Left lung (tissue), 10 donors: Measurements from ENCODE around the gene ANKRD39. TPM values are rescaled to one million over a fixed set of nuclear protein-coding genes. Genes with fewer than 3 reads are reported as not detected.
A peak's percentile ranks its signal among the peaks of the same experiment; 100 is the strongest.

Experiments used
- ATAC-seq: fragments of 200-7000 bp; cut with Tn5 transposase; one replicate; pipeline ENCODE4 v1.9.1; 2020; ENCODE audit warnings: moderate library complexity
- DNase-seq, 4 donors: peaks; one replicate each; pipeline ENCODE4 v3.0.0-alpha.2; 2013 to 2020
- H3K27ac ChIP-seq, 2 donors: fragments of 200-600 bp; sonication (generic) in 1 of 2; one replicate each; pipeline versions ENCODE4 v1.5.0 to v1.8.0; 2020 to 2021
- H3K27me3 ChIP-seq, 2 donors: fragments of 200-600 bp; sonication (generic) in 1 of 2; one replicate each; pipeline versions ENCODE4 v1.5.0 to v1.8.0; 2020 to 2021
- H3K36me3 ChIP-seq, 2 donors: fragments of 200-600 bp; sonication (generic) in 1 of 2; one replicate each; pipeline versions ENCODE4 v1.5.0 to v1.8.0; 2020 to 2021
- H3K4me1 ChIP-seq, 2 donors: fragments of 200-600 bp; one replicate each; pipeline ENCODE4 v1.8.0; 2021
- H3K4me3 ChIP-seq, 2 donors: fragments of 200-600 bp; sonication (generic) in 1 of 2; one replicate each; pipeline versions ENCODE4 v1.5.0 to v1.8.0; 2020 to 2021; ENCODE audit warnings: mild to moderate bottlenecking in 1 of 2
- H3K9me3 ChIP-seq, 2 donors: fragments of 200-600 bp; sonication (generic) in 1 of 2; one replicate each; pipeline versions ENCODE4 v1.5.0 to v1.8.0; 2020 to 2021
- CTCF ChIP-seq, 2 donors: fragments of 200-600 bp; sonication (generic) in 1 of 2; IDR thresholded peaks; one replicate each; pipeline versions ENCODE4 v1.5.0 to v1.8.0; 2021; ENCODE audit warnings: antibody characterized with exemption in 2 of 2
- intact Hi-C, 2 donors: fragments of 100-400 bp; cut with DNase I; formaldehyde crosslinking; loops; one replicate each; pipeline versions ENCODE4 v1.11.2 to v1.14.2; 2022
- polyA plus RNA-seq, 6 donors: library from polyadenylated mRNA; unstranded; fragments of 120-200 nt; gene quantifications; one replicate each; pipeline ENCODE4 v1.2.1, GENCODE V29; 2013; ENCODE audit not compliant: insufficient read length in 6 of 6
- total RNA-seq, 2 donors: library from RNA; stranded (reverse); fragmentation: NEBNext Ultra II Directional; extraction: Animal tissue kit (Norgen Biotek cat#: 25700); gene quantifications; one replicate each; pipeline ENCODE4 v1.2.1, GENCODE V29; 2021
- donor health status: DM: no; HTN: yes; CAD: no.
- donor health status: DM: no; HTN: no; CAD: no.

Gene ANKRD39
- total and polyA plus RNA-seq, 8 donors = 7.9 to 11.9 (median 10.4) TPM

GRCh38 chr2:96841701-96842495 is 15.9 kb downstream of the ANKRD39 start:
- no peak overlapping the region for H3K27ac ChIP-seq
- H3K4me1 ChIP-seq = peaks cover 0 to 11% of the 10 kb centered on the region in 2 donors
- intact Hi-C loops = no loop called here
- H3K36me3 ChIP-seq = peaks cover 0 to 26% of the 10 kb centered on the region in 2 donors
- no peak overlapping the region for H3K4me3 ChIP-seq
- no peaks in the 10 kb centered on the region for H3K9me3 ChIP-seq
- DNase-seq (no peak), ATAC-seq (no peak)
- H3K27me3 ChIP-seq = no peaks in the 10 kb centered on the region
- no peak for TF ChIP-seq CTCF (IDR thresholded peaks at IDR 0.05)

GRCh38 chr2:96839875-96840850 is 17.7 kb downstream of the ANKRD39 start:
- no peak for ATAC-seq
- Histone ChIP-seq H3K27ac (no peak overlapping the region), H3K9me3 (no peaks in the 10 kb centered on the region), H3K27me3 (no peaks in the 10 kb centered on the region), H3K36me3 (peaks cover 0 to 13% of the 10 kb centered on the region in 2 donors), H3K4me1 (peaks cover 0 to 11% of the 10 kb centered on the region in 2 donors), H3K4me3 (peak overlapping the region in 1 of 2 donors; percentile 6)
- intact Hi-C loops = no loop called here
- TF ChIP-seq CTCF (IDR thresholded peaks at IDR 0.05) = no peak
- no peak for DNase-seq

- Histone ChIP-seq H3K4me3 (peak overlapping the region in 1 of 2 donors; percentile 6), H3K9me3 (no peaks in the 10 kb centered on the region), H3K36me3 (peaks cover 0 to 17% of the 10 kb centered on the region in 2 donors), H3K27me3 (no peaks in the 10 kb centered on the region), H3K27ac (no peak overlapping the region), H3K4me1 (peaks cover 0 to 11% of the 10 kb centered on the region in 2 donors)
- intact Hi-C loops = no loop called here
- ATAC-seq = peak; percentile 94
- TF ChIP-seq CTCF (IDR thresholded peaks at IDR 0.05) = no peak
- peak in 3 of 4 donors; percentile 24 to 90 (median 82) for DNase-seq
Measured at GRCh38 chr2:96839293-96839874, 18.4 kb downstream of the ANKRD39 start.

GRCh38 chr2:96838345-96839292 is 19.2 kb downstream of the ANKRD39 start:
- peaks cover 0 to 11% of the 10 kb centered on the region in 2 donors for H3K4me1 ChIP-seq
- peaks cover 0 to 24% of the 10 kb centered on the region in 2 donors for H3K36me3 ChIP-seq
- DNase-seq = no peak
- no peak overlapping the region for H3K27ac ChIP-seq
- H3K9me3 ChIP-seq = no peaks in the 10 kb centered on the region
- no peak overlapping the region for H3K4me3 ChIP-seq
- intact Hi-C loops = no loop called here
- no peaks in the 10 kb centered on the region for H3K27me3 ChIP-seq
- TF ChIP-seq CTCF (IDR thresholded peaks at IDR 0.05) = no peak
- ATAC-seq = no peak
